HG03439 (cell line): Measurements from ENCODE around the gene TMTC1.

ENCODE experiments used
- ATAC-seq: cut with Tn5 transposase; IDR thresholded peaks from one replicate; pipeline ENCODE4 v1.9.1; 2021; ENCODE audit warnings: mild to moderate bottlenecking, moderate library complexity; ENCODE audit not compliant: unreplicated experiment

Gene TMTC1

GRCh38 chr12:29741342-29742241 is 42.1 kb downstream of the TMTC1 start:
- ATAC-seq = no peak

- no peak for ATAC-seq
Observed at GRCh38 chr12:29739279-29739991, 44.3 kb downstream of the TMTC1 start.

GRCh38 chr12:29738365-29738764 is 45.4 kb downstream of the TMTC1 start:
- ATAC-seq = no peak

GRCh38 chr12:29737644-29738043 is 46.1 kb downstream of the TMTC1 start:
- no peak for ATAC-seq

GRCh38 chr12:29735604-29736003 is 48.1 kb downstream of the TMTC1 start:
- ATAC-seq = no peak

- ATAC-seq = no peak
Observed at GRCh38 chr12:29734734-29735133, 49.0 kb downstream of the TMTC1 start.

GRCh38 chr12:29734305-29734704 is 49.4 kb downstream of the TMTC1 start:
- no peak for ATAC-seq

- no peak for ATAC-seq
Observed at GRCh38 chr12:29733501-29733900, 50.2 kb downstream of the TMTC1 start.

- no peak for ATAC-seq
Observed at GRCh38 chr12:29733060-29733459, 50.7 kb downstream of the TMTC1 start.

GRCh38 chr12:29732593-29732992 is 51.1 kb downstream of the TMTC1 start:
- ATAC-seq = no peak

- ATAC-seq = no peak
Observed at GRCh38 chr12:29732191-29732590, 51.6 kb downstream of the TMTC1 start.

GRCh38 chr12:29731591-29731990 is 52.2 kb downstream of the TMTC1 start:
- no peak for ATAC-seq

- ATAC-seq = no peak
Observed at GRCh38 chr12:29730481-29730880, 53.3 kb downstream of the TMTC1 start.

GRCh38 chr12:29728030-29728429 is 55.7 kb downstream of the TMTC1 start:
- no peak for ATAC-seq

GRCh38 chr12:29726741-29727348 is 56.9 kb downstream of the TMTC1 start:
- ATAC-seq = no peak

GRCh38 chr12:29726321-29726692 is 57.4 kb downstream of the TMTC1 start:
- ATAC-seq = no peak

- ATAC-seq = no peak
Observed at GRCh38 chr12:29725587-29726320, 58.0 kb downstream of the TMTC1 start.

GRCh38 chr12:29722164-29722563 is 61.6 kb downstream of the TMTC1 start:
- no peak for ATAC-seq

- no peak for ATAC-seq
Observed at GRCh38 chr12:29719381-29719780, 64.4 kb downstream of the TMTC1 start.

GRCh38 chr12:29717540-29718100 is 66.1 kb downstream of the TMTC1 start:
- no peak for ATAC-seq

- no peak for ATAC-seq
Observed at GRCh38 chr12:29714966-29715365, 68.8 kb downstream of the TMTC1 start.
